ENCODE data around the gene SAMD11. TPM values are rescaled to one million over a fixed set of nuclear protein-coding genes. Genes with fewer than 3 reads are reported as not detected.
A peak's percentile ranks its signal among the peaks of the same experiment; 100 is the strongest.

SAMD11 gene
- total RNA-seq, 1 experiment from 2014 or later, result 11.5 TPM

DNA sequence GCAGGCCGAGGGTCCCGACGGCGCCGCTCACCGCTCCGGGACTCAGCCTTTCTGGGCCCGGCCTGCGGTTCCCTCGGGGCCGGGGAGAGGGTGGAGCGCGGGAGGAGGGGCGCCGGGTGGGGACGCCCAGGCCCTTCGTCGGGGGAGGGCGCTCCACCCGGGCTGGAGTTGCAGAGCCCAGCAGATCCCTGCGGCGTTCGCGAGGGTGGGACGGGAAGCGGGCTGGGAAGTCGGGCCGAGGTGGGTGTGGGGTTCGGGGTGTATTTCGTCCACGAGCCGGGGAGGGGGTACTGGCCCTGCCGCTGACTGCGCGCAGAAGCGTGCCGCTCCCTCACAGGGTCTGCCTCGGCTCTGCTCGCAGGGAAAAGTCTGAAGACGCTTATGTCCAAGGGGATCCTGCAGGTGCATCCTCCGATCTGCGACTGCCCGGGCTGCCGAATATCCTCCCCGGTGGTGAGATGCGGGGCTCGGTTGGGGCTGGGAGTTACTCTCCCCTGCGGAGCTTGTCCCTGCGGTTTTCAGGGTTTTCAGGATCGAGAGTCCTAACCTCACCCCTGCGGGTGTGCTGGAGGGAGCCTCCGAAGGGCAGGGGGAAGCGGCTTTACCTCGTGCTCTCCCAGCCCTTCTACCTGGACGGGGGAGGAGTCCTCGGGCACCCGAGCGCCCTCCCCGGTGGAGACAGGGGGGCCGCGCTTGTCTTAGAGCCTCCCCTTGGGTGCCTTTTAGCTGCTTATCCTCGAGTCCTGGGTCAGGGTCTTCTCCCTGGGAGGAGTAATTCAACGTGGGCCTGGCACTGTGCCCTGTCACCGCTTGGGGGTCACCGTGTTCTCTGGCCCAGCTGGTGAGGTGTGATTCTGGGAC lies 2.1 kb downstream of the SAMD11 start:
- H4K20me1 ChIP-seq (ENCODE audit: insufficient read depth), result no peaks in the 10 kb centered on the region
- no peak for TF ChIP-seq FOSL1 (IDR thresholded peaks at IDR 0.05; ENCODE audit: low read depth)
- peak; percentile 65 for TF ChIP-seq POLR2AphosphoS5 (IDR thresholded peaks at IDR 0.05; ENCODE audit: low read depth, low read length)
- TF ChIP-seq SP1 (IDR thresholded peaks at IDR 0.05; ENCODE audit: low read depth), result no peak
- TF ChIP-seq TCF7L2 (IDR thresholded peaks at IDR 0.05; ENCODE audit: borderline replicate concordance, extremely low read depth, insufficient read depth, insufficient read length), result no peak
- TF ChIP-seq ELF1 (IDR thresholded peaks at IDR 0.05; ENCODE audit: borderline replicate concordance, low read depth), result no peak
- TF ChIP-seq MAX (IDR thresholded peaks at IDR 0.05), result no peak
- no peak for TF ChIP-seq POLR2A (IDR thresholded peaks at IDR 0.05; ENCODE audit: borderline replicate concordance, extremely low read depth, insufficient read depth, insufficient read length)
- peak; percentile 82; the same call in 1 of the 2 replicates for TF ChIP-seq EZH2 (IDR thresholded peaks at IDR 0.05)
- no peak for TF ChIP-seq SRF (IDR thresholded peaks at IDR 0.05; ENCODE audit: low read depth)
- intact Hi-C loops (cut with micrococcal nuclease), result loop anchor here (2.0 kb wide), 1 partner anchor 15 kb away; no protein-coding TSS in a partner anchor
- H3K9me3 ChIP-seq (ENCODE audit: control insufficient read depth in 1 of 2, insufficient read depth in 1 of 2, low read depth in 1 of 2, low read length in 2 of 2), result no peaks in the 10 kb centered on the region
- CTCF ChIA-PET, result no interaction called here
- RAD21 ChIA-PET (ENCODE audit: low non-redundant PET in 1 of 2, low total read pairs in 2 of 2, uncharacterized antibody in 2 of 2, unreplicated experiment in 2 of 2), result no interaction called here
- POLR2A ChIA-PET, result no interaction called here
- H3K9ac ChIP-seq (ENCODE audit: low read length), result peak overlapping the region; percentile 23; the same call in 1 of the 2 replicates
- no peak overlapping the region for H2AFZ ChIP-seq (ENCODE audit: low read depth, low read length, poor library complexity, severe bottlenecking)
- peaks cover 20% of the 10 kb centered on the region; the same call in 1 of the 2 replicates for H3K27me3 ChIP-seq (ENCODE audit: insufficient read depth, low read length)
- H3K79me2 ChIP-seq (ENCODE audit: insufficient read depth, low read length), result no peaks in the 10 kb centered on the region
- peak overlapping the region; percentile 74; the same call in 1 of the 2 replicates for H3K27ac ChIP-seq (ENCODE audit: low read depth, low read length)
- DNase-seq (ENCODE audit: low read depth, low spot score) (no peak), ATAC-seq (peak; percentile 60)
- H3K9me2 ChIP-seq (ENCODE audit: insufficient read depth), result no peaks in the 10 kb centered on the region
- H3K4me3 ChIP-seq (replicated peaks in 1 of 2; ENCODE audit: low read depth in 1 of 2, low read length in 2 of 2), result peak overlapping the region; percentile 43 to 47
- peak overlapping the region; percentile 90 for H3K4me2 ChIP-seq (ENCODE audit: low read length)
- peaks cover 25 to 40% of the 10 kb centered on the region in 2 experiments for H3K4me1 ChIP-seq (ENCODE audit: control insufficient read depth in 1 of 2, insufficient read depth in 2 of 2, low read length in 2 of 2)
- H3K36me3 ChIP-seq (ENCODE audit: control insufficient read depth in 1 of 2, insufficient read depth in 2 of 2, low read length in 2 of 2), result no peaks in the 10 kb centered on the region
- BruUV-seq (replicated peaks), result no TSS peak

DNA sequence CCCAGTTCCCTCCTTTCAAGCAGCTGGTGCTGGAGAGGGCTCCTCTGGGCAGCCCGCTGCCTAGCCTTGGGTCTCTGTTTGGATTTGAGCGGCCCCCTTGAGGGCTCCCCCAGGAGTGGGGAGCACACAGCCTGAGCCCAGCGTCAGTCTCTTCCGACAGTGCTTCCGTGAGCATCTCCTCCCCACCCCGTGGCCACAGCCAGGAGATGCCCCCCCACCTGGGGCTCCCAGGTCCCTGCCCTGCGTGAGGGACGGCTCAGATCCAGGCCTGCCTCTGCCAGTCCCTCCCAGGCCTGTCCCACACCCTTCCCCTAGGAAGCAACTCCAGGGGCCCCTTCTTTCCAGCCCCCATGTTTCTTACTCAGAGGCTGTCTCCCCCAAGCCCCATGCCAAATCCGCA lies 3.5 kb downstream of the SAMD11 start:
- ATAC-seq (no peak), DNase-seq (ENCODE audit: low read depth, low spot score) (no peak)
- no peak overlapping the region for H3K4me2 ChIP-seq (ENCODE audit: low read length)
- CTCF ChIA-PET, result no interaction called here
- H3K9me3 ChIP-seq (ENCODE audit: control insufficient read depth in 1 of 2, insufficient read depth in 1 of 2, low read depth in 1 of 2, low read length in 2 of 2), result no peaks in the 10 kb centered on the region
- RAD21 ChIA-PET (ENCODE audit: low non-redundant PET in 1 of 2, low total read pairs in 2 of 2, uncharacterized antibody in 2 of 2, unreplicated experiment in 2 of 2), result interaction anchor here in 1 of 2 experiments (0.6 kb wide), 1 partner anchor 344 kb away, joined by 4 read pairs; no protein-coding TSS in a partner anchor
- H3K27me3 ChIP-seq (ENCODE audit: insufficient read depth, low read length), result peaks cover 19% of the 10 kb centered on the region; the same call in 1 of the 2 replicates
- intact Hi-C loops (cut with micrococcal nuclease), result no loop called here
- TF ChIP-seq POLR2A (IDR thresholded peaks at IDR 0.05; ENCODE audit: borderline replicate concordance, extremely low read depth, insufficient read depth, insufficient read length) (no peak), CEBPB (IDR thresholded peaks at IDR 0.05; ENCODE audit: low read depth) (no peak)
- TF ChIP-seq, protein P1, sequence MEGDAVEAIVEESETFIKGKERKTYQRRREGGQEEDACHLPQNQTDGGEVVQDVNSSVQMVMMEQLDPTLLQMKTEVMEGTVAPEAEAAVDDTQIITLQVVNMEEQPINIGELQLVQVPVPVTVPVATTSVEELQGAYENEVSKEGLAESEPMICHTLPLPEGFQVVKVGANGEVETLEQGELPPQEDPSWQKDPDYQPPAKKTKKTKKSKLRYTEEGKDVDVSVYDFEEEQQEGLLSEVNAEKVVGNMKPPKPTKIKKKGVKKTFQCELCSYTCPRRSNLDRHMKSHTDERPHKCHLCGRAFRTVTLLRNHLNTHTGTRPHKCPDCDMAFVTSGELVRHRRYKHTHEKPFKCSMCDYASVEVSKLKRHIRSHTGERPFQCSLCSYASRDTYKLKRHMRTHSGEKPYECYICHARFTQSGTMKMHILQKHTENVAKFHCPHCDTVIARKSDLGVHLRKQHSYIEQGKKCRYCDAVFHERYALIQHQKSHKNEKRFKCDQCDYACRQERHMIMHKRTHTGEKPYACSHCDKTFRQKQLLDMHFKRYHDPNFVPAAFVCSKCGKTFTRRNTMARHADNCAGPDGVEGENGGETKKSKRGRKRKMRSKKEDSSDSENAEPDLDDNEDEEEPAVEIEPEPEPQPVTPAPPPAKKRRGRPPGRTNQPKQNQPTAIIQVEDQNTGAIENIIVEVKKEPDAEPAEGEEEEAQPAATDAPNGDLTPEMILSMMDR (IDR thresholded peaks at IDR 0.05 in 2 of 3, conservative IDR thresholded peaks at IDR 0.05 in 1 of 3; ENCODE audit: borderline replicate concordance in 1 of 3, insufficient read depth in 1 of 3, low read depth in 2 of 3, low read length in 2 of 3), result no peak
- H4K20me1 ChIP-seq (ENCODE audit: insufficient read depth), result no peaks in the 10 kb centered on the region
- H2AFZ ChIP-seq (ENCODE audit: low read depth, low read length, poor library complexity, severe bottlenecking), result no peak overlapping the region
- BruUV-seq (replicated peaks), result no TSS peak
- H3K36me3 ChIP-seq (ENCODE audit: control insufficient read depth in 1 of 2, insufficient read depth in 2 of 2, low read length in 2 of 2), result no peaks in the 10 kb centered on the region
- POLR2A ChIA-PET, result no interaction called here
- no peaks in the 10 kb centered on the region for H3K79me2 ChIP-seq (ENCODE audit: insufficient read depth, low read length)
- H3K27ac ChIP-seq (ENCODE audit: low read depth, low read length), result no peak overlapping the region
- H3K4me1 ChIP-seq (ENCODE audit: control insufficient read depth in 1 of 2, insufficient read depth in 2 of 2, low read length in 2 of 2), result peaks cover 17 to 30% of the 10 kb centered on the region in 2 experiments
- H3K9ac ChIP-seq (ENCODE audit: low read length), result no peak overlapping the region
- H3K9me2 ChIP-seq (ENCODE audit: insufficient read depth), result no peaks in the 10 kb centered on the region
- H3K4me3 ChIP-seq (replicated peaks in 1 of 2; ENCODE audit: low read depth in 1 of 2, low read length in 2 of 2), result no peak overlapping the region
